ENCODE measurements around the gene CD28.
"Not testable (repeated sequence)": the region's sequence is repeated elsewhere in the genome, so short reads cannot be mapped to it uniquely, and the experiment has no call there.

The CD28 gene

DNA sequence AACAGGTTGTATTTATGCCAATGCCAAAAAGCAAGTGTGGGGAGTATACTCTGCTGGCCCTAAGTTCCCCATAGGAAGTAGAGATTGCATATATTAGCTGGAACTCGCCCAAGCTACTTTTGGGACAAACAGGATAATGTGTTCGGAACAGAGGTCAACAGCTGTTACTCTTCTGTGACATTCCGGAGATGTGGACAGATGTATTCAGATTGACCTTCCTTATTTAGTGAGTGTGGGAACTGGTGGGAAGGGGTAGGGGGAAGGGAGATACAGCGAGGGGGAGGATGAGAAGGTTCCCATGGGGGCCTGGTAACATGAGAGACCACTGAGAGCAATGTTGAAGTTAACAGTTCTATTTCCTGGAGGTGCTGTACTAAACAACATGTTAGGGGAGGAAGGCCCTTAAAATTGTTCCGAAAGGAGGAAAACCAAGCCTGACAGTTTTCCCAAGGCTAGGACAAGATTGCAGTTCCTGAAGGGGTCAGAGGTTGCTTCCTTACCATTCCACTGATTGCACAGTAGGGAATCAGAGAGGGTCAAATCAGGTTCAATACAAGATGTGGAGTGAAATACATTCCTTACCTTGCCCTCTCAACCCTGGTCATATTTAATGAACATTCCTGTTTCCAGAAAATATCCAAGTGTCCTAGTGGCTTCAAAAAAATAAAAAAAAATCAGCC, 14.3 kb upstream of the CD28 start:
- Mint-ChIP-seq H3K27ac (peak overlapping the region; percentile 99), H3K4me1 (peaks cover 85% of the 10 kb centered on the region), H3K9me3 (peaks cover 6% of the 10 kb centered on the region), H3K27me3 (ENCODE audit: low read depth, poor library complexity) (peaks cover 2% of the 10 kb centered on the region), H3K36me3 (ENCODE audit: low read depth) (peaks cover 3% of the 10 kb centered on the region), H3K4me3 (peak overlapping the region; percentile 19)
- peak; percentile 35 for DNase-seq
- TF ChIP-seq CTCF (IDR thresholded peaks at IDR 0.05), result no peak

DNA sequence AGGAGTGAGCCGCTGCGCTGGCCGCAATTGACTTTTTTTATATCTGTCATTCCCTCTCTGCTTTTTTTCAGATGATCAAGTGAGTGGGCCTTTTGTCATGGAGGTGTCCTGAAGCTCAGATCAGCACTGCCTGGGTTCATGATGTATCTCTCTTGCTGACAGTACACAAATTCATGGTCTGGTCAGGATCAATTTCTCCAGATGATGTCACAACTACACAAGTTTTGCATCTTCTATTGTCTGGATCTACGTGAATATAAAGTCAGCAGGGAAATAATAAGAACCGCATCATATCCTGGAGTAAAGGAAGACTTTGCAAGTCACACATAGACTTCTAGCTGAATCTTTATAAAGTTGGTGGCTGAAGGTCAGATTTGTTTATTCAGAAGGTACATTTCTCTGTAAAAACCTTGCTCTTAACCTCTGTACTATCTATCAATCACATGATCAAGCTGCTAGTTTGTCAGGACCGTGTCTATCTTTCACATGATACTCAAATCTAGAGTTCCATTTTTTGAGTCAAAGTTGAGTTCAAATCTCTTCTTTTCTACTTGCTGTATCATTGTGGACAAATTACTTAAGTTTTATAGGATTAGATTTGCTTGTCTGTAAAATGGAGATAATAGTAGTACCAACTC, 13.1 kb upstream of the CD28 start:
- Mint-ChIP-seq H3K27ac (peak overlapping the region; percentile 99), H3K27me3 (ENCODE audit: low read depth, poor library complexity) (peaks cover 2% of the 10 kb centered on the region), H3K4me1 (peaks cover 83% of the 10 kb centered on the region), H3K4me3 (no peak overlapping the region), H3K9me3 (peaks cover 18% of the 10 kb centered on the region), H3K36me3 (ENCODE audit: low read depth) (peaks cover 14% of the 10 kb centered on the region)
- no peak for DNase-seq
- TF ChIP-seq CTCF (IDR thresholded peaks at IDR 0.05), result no peak

- no peak overlapping the region for H3K27ac Mint-ChIP-seq
- H3K9me3 Mint-ChIP-seq, result peaks cover 26% of the 10 kb centered on the region
- TF ChIP-seq CTCF (IDR thresholded peaks at IDR 0.05), result no peak
- peaks cover 79% of the 10 kb centered on the region for H3K4me1 Mint-ChIP-seq
- no peak for DNase-seq
- no peak overlapping the region for H3K4me3 Mint-ChIP-seq
- H3K36me3 Mint-ChIP-seq (ENCODE audit: low read depth), result peaks cover 21% of the 10 kb centered on the region
- peaks cover 2% of the 10 kb centered on the region for H3K27me3 Mint-ChIP-seq (ENCODE audit: low read depth, poor library complexity)
These were observed 12.2 kb upstream of the CD28 start for GRCh38 chr2:203694191-203694590.

GRCh38 chr2:203697190-203697589, 9.2 kb upstream of the CD28 start:
- Mint-ChIP-seq H3K27ac (no peak overlapping the region), H3K9me3 (peaks cover 54% of the 10 kb centered on the region), H3K36me3 (ENCODE audit: low read depth) (peaks cover 33% of the 10 kb centered on the region), H3K27me3 (ENCODE audit: low read depth, poor library complexity) (peaks cover 7% of the 10 kb centered on the region), H3K4me3 (no peak overlapping the region), H3K4me1 (peaks cover 49% of the 10 kb centered on the region)
- no peak for DNase-seq
- no peak for TF ChIP-seq CTCF (IDR thresholded peaks at IDR 0.05)

DNA sequence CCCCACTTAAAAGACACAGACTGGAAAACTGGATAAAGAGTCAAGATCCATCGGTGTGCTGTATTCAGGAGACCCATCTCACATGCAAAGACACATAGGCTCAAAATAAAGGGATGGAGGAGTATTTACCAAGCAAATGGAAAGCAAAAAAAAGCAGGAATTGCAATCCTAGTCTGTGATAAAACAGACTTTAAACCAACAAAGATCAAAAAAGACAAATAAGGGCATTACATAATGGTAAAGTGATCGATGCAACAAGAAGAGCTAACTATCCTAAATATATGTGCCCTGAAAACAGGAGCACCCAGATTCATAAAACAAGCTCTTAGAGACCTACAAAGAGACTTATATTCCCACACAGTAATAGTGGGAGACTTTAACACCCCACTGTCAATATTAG, 8.7 kb upstream of the CD28 start:
- DNase-seq; H3K27me3 Mint-ChIP-seq (ENCODE audit: low read depth, poor library complexity); H3K27ac Mint-ChIP-seq; H3K4me3 Mint-ChIP-seq: not testable (repeated sequence)
- H3K9me3 Mint-ChIP-seq, result peaks cover 60% of the 10 kb centered on the region
- H3K4me1 Mint-ChIP-seq, result peaks cover 43% of the 10 kb centered on the region
- H3K36me3 Mint-ChIP-seq (ENCODE audit: low read depth), result peaks cover 38% of the 10 kb centered on the region

- H3K4me3 Mint-ChIP-seq; H3K27me3 Mint-ChIP-seq (ENCODE audit: low read depth, poor library complexity); DNase-seq: not testable (repeated sequence)
- peak overlapping the region; percentile 15 for H3K27ac Mint-ChIP-seq
- H3K9me3 Mint-ChIP-seq, result peaks cover 67% of the 10 kb centered on the region
- peaks cover 45% of the 10 kb centered on the region for H3K36me3 Mint-ChIP-seq (ENCODE audit: low read depth)
- peaks cover 37% of the 10 kb centered on the region for H3K4me1 Mint-ChIP-seq
These were observed 8.0 kb upstream of the CD28 start for GRCh38 chr2:203698410-203698809.

- DNase-seq, result no peak
- Mint-ChIP-seq H3K4me1 (peaks cover 30% of the 10 kb centered on the region), H3K4me3 (no peak overlapping the region), H3K27ac (peak overlapping the region; percentile 96), H3K27me3 (ENCODE audit: low read depth, poor library complexity) (peaks cover 4% of the 10 kb centered on the region), H3K36me3 (ENCODE audit: low read depth) (peaks cover 23% of the 10 kb centered on the region), H3K9me3 (peaks cover 46% of the 10 kb centered on the region)
- TF ChIP-seq CTCF (IDR thresholded peaks at IDR 0.05), result no peak
These were observed 2.0 kb upstream of the CD28 start for GRCh38 chr2:203704430-203704829.

All from nephron progenitor cell (in vitro differentiated cells).